HG03378 (cell line): ENCODE data around the gene SEC14L1.
"Not testable (repeated sequence)": the region's sequence is repeated elsewhere in the genome, so short reads cannot be mapped to it uniquely, and the experiment has no call there.

ENCODE experiments used
- ATAC-seq: cut with Tn5 transposase; IDR thresholded peaks from one replicate; pipeline ENCODE4 v1.9.1; 2021; ENCODE audit warnings: mild to moderate bottlenecking, moderate library complexity; ENCODE audit not compliant: unreplicated experiment

Gene SEC14L1

DNA sequence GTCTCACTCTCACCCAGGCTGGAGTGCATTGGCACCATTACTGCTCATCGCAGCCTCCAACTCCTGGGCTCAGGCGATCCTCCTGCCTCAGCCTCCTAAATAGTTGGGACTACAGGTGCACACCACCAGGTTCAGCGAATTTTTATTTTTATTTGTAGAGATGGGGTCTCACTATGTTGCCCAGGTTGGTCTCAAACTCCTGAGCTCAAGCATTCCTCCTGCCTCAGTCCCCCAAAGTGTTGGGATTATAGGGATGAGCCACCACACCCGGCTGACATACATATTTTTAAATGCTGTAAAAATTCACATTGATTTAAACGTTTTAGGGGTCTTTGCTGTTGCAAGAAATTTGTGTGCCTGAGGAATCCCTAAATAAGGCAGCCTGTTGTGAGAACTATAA is 24.8 kb upstream of the SEC14L1 start:
- no peak for ATAC-seq

DNA sequence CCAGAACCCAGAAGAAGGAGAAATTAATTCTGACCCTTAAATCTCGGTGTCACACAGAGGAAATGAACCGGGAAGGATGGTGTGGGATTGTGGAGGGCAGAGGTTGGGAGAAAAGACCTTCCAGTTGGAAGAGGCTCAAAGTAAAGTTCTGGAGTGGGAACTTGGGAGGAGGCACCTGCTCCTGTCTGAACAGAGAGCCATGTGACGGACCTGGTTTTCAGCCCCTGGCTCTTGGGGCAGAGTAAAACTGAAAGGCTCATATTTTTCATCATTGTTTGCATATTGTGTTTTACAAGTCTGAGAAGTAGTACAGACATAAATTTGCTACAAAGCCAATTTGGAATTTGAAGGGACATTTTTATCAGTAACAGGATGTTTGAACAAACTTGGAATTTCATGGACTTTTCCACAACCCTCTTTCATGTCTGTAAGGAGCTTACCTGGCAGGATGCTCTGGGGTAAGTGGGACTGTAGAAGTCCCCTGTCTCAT is 24.4 kb upstream of the SEC14L1 start:
- no peak for ATAC-seq

DNA sequence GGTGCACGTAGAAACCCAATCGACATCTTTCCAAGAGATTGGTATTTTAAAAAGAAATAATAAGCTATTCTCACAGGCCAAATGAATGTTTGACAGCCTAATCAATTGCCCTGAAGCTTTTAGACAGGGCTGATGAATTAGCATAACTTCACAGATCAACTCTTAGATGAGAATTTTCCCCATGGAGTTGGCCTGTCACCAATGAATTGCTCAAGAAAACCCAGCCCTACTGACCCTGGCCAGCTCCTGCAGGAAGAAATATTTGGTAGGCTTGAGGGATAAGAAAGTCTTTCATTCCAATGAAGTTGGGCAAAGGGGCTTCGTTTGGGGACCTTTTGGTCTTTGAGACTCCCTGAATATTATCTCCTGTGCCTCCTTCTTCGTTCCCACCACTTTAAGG is 23.4 kb upstream of the SEC14L1 start:
- no peak for ATAC-seq

DNA sequence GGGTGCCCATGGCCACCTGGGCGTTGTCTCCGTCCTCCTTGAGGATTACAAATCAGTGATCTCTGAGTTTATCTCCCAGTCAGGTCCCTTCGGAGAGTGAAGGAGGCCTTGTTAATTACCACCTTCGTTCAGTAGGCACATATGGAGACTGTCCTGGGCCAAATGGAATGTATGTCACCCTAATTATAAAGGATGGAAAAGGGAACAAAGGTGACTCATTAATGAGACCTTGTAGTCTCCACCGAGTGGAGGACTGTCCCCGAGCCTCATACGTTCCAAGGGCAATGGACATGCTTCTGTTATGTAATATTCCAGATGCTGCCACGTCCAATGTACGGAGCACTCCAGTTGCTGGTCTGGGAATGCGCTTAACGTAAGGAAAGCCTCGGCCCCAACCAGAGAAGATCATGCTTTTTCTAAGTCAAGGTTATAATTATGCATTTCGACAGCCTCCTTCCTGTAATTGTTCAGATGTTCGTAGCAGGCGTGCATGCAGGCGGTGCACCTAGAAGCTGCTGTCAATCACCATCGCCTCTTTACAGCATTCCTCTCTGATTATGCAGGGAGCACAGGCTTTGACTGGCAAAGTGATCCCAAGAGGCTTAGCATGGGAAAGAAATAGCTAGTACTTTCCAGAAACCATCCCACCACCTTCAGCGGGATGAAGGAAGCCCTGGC is 22.4 kb upstream of the SEC14L1 start:
- no peak for ATAC-seq

DNA sequence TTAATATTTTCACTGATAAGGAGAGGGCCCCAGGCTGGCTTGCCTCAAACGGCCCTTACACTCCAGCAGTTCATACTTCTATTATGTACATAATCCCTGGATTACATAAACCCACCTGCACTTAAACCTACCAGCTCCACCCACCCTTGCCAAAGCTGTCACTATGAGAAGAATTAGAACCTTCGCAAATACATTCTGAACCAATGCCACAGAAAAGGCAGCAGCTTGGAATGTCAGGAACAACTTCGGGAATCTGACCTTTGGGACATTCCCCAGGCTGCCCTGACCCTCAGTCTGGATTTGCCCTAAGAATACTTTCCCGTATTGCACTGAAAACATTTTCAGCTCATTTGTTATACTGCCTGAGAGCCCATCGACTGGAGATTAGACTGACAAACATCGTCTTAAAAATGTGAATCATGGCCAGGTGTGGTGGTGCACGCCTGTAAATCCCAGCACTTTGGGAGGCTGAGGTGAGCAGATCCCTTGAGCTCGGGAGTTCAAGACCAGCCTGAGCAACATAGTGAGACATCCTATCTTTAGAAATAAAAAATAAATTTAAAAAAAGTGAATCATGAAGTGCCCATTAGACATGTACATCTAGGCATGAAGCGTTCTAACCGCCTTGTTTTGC is 21.0 kb upstream of the SEC14L1 start:
- ATAC-seq = no peak

DNA sequence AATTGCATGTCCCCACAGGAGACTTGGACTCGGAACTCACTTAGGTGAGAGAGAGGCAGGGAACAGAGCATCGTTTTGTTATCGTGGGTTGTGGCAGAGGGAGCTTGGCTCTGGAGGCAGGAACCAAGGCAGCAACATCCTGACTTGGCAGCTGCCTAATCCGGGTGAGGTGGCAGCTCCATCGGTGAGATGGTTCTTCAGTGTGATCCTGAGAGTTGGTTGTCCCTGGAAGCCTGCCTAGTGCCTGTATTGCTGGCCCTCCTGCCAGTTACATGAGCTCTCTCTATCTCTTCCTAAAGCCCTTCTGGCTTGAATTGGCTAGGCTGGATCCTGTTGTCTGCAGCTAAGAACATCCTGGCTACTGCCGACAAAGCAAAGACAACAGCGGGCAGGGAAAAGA is 19.9 kb upstream of the SEC14L1 start:
- no peak for ATAC-seq

DNA sequence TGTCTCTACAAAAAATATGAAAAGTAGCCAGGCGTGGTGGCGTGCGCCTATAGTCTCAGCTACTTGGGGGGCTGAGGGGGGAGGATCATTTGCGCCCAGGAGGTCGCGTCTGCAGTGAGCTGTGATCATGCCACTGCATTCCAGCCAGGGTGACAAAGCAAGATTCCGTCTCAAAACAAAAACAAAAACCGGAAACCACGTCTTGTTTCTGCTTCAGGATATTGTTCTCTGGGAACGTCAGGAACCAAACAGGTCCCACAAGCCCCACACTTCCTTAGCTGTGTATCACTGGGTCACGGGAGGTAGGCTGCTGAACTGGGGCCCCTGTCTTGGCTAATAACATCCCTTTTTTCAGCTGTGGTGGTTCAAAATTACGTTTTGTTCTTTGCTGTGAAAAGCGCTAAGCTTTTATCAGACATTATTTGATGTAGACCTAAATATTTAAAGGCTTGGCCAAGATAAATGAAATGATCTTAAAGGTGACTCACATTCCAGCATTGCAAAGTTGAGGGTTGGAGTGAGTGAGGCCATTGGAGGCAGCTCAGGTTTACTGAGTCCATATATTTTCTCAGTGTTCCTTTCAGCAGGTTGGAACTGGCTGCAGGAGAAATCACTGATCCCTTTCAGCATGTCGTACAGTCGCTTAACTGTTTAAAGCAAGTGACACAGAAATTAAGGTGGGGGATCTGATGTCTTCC is 16.4 kb upstream of the SEC14L1 start:
- ATAC-seq = no peak

DNA sequence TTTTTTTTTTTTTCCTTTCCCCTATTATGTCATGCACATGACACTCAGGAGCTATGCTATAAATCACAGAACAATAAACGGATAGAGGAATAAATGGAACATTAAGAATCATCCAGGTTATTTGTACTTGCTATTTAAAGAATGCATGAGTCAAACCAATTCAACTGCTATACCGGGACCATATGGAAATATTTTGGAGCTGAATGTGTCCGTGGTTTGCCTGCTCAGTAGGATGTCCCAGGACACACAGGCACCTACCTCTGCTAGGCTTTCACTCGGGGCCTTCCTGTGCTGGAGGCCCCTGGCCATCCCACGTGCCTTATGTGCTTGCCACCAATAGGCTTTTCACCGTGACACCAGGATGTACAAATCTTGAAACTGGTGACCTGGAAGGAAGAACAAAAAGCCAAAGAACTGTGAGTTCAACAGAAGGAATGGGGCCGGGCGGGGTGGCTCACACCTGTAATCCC is 15.3 kb upstream of the SEC14L1 start:
- no peak for ATAC-seq

DNA sequence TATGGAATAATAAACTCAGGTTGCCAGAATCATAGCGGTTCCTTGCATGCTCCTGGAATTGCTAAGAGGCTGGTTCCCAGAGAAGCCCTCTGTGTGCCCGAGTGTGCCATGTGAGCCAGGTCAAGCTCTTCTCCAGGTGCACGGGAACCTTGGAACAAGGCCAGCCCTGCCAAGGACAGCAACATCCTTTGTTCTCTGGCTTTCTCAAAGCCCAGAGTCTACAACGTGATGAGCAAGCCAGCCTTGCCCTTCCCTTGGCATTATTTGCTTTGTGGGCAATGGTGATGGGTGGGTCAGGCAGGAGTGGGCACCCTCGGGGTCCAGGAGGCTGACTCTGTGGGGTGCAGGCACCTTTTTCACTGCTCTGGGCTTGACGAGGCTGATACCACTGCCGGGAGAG is 14.2 kb upstream of the SEC14L1 start:
- no peak for ATAC-seq

DNA sequence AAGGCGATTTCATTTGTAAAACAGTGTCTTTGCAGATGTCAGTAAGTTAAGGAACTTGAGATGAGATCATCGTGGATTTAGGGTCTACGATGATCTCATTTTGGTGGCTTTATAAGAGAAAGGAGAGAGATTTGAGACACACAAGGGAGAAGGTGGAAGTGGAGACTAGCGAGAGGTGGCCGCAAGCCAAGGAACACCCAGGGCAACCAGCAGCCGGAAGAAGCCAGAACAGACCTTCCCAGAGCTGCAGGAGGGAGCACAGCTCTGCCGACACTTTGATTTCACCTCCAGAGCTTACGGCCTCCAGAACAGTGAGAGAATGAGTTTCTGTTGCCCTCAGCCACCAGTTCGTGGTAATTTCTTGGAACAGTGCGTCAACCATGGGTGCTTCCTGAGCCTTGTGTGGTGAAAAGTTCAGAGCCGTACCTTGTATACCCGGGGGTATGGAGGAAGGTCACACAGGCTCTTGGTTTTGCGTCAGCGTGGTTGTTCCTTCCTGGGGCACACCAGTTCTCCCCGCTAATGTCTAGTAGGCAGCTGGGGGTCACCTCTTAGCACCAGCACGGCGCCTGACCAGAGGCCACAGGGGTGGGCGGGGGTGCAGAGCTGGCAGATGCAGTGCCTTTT is 12.9 kb upstream of the SEC14L1 start:
- no peak for ATAC-seq

DNA sequence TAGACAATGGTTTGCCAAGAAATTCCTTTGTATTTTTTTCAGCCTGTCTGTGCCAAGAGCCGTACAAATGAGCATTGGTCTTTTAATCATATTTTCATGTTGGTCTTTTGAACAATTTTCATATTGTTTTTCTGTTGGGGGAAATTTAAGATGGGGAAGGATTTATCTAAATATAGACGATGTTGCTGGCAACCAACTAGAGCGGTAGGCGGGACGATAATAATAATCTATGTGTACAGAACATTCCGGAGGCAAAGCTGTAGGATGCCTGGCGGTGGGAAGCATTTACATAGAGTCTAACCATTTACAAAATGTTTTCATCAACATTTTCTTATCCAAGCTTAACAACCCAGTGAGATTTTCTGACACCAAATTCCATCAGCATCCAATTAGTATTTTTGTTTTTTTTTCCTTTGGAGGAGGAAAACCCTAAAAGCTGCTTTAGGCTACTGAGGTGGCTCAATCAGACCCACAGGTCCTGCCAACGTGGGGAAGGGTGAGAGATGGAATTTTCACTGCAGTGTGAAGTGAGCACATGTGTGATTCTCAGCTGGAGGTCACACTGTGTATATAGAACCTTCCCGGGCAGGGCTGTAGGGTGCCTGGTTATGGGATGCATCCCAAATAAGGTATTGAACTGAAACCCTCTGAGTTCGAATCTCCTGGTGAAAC is 11.7 kb upstream of the SEC14L1 start:
- no peak for ATAC-seq

DNA sequence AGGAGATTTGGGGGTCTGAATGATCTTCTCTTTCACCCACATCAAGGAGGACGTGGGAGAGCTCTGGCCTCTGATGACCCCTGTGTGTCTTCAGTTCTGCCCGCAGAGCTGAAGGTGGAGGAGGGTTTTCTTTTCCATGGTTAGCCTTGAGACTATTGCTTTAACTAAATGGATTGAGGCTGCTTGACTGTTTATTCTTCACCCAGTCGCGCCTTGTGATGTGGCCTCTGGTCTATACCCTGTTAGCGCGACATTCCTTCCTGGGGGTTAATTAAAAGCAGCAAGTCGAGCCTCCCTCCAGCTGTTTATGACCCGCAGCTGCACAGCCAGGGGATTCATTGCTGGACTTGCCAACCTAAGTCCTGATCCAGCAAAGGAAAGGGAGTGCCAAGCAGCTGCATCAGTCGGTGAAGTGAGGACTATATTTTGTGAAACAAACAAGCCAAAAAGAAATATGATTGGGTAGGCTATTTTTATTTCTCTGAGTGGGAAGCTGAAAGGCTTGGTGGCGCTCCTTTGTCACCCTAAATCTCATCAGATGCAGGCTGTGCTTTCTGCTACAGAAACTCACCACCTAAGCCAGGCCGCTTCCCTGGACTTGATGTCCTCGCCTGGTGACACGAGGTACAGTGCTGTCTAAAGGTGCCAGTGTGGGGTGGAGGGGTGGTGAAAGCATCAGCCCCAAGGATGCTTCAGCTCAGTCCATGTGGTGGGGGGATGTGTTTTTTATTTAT is 11.0 kb upstream of the SEC14L1 start:
- ATAC-seq = no peak

DNA sequence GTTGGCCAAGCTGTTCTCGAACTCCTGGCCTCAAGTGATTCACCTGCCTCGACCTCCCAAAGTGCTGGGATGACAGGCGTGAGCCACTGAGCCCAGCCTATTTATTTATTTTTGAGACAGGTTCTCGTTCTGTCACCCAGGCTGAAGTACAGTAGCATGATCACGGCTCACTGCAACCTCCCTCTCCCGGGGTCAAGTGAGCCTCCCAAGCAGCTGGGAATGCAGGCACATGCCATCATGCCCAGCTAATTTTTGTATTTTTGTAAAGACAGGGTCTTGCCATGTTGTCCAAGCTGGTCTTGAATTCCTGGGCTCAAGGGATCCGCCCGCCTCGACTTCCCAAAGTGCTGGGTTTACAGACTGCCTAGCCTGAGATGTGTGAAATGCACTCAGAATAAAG is 10.2 kb upstream of the SEC14L1 start:
- ATAC-seq = no peak

DNA sequence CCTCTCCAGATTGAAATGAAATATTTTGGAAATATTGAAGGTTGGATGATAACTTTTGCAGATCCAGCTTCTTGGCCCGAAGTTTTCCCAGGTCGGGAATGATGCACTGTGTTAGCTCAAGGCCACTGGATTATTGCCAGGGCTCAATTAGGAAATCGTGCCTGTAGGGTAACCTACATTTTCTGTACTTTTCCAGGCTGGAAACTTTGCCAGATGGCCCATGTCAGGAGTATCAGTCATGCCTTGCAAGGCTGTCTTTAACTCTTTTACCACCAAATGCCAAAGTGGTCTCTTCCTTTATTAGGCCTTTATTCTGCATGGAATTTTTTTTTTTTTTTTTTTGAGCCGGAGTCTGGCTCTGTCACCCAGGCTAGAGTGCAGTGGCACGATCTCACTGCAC is 8.9 kb upstream of the SEC14L1 start:
- ATAC-seq = no peak

DNA sequence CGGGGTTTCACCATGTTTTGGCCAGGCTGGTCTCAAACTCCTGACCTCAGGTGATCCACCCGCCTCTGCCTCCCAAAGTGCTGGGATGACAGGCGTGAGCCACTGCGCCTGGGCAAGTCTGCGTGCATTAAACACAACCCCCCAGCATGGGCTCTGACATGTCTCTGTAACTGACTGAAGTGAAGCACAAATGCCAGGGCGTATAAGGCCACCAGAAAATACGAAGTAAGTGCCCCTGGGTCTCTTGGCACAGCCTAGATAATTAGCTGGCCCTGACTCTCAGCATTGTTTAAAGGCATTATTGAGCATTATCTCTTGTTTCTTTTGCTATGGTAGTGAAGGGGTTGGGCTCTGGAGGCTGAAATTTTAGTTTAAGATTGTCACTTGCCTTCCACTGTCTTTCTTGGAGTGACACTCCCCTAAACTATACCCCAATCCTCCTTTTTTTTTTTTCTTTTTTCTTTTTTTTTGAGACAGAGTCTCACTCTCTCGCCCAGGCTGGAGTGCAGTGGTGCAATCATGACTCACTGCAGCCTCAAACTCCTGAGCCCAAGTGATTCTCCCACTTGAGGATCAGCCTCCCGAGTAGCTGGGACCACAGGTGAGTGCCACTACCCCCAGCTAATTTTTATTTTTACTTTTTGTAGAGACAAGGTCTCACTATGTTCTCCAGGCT is 8.2 kb upstream of the SEC14L1 start:
- no peak for ATAC-seq

DNA sequence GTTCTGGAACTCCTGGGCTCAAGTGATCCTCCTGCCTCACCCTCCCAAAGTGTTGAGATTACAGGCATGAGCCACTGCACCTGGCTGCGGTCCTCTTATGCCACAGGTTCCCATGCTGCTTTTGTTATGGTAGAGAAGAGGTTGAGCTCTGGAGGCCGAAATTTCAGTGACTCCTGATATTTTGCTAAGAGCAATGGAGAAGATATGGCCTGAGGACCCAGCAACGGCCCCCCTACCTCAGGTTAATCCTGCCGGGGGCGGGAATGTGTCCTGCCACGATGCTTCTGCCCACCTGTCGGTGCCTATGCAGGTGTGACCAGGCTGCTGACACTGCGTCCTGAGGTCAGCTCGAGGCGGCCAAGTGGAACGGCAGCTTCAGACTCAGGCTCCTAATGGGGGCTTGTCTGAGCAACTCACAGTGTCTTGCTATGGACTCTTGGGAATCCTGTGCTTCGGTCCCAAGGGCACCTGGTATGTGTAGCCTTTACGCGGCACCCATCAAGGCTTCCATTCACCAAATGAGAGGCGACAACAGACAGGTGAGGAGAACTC is 7.6 kb upstream of the SEC14L1 start:
- ATAC-seq = no peak

DNA sequence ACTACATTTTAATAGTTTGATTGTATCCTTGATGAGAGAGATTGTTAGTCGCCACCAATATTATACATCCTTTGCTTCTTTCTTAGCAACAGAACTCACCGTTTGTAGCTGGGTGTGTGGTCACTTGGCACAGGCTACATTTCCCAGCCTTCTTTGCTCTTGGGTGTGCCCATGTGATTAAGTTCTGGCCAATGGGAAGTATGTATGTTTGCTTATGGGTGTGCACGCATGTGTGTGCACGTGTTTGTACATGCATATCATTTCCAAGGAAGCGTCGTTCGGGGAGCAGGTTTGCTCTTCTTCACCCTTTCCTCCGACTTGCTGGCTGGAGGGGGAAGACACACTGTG is 4.4 kb upstream of the SEC14L1 start:
- no peak for ATAC-seq

DNA sequence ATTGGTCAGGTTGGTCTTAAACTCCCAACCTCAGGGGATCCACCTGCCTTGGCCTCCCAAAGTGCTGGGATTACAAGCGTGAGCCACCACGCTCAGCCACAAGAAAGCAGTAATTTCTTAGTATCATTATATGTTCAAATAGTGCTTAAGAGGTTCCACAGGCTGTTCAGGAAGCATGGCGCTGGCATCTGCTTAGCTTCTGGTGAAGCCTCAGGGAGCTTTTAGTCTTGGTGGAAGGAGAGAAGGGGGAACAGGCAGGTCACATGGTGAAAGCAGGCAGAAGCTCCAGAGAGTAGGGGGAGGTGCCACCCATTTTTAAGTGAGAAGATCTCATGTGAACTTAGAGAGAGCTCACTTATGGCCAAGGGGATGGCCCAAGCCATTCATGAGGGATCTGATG is 3.7 kb upstream of the SEC14L1 start:
- ATAC-seq = no peak

DNA sequence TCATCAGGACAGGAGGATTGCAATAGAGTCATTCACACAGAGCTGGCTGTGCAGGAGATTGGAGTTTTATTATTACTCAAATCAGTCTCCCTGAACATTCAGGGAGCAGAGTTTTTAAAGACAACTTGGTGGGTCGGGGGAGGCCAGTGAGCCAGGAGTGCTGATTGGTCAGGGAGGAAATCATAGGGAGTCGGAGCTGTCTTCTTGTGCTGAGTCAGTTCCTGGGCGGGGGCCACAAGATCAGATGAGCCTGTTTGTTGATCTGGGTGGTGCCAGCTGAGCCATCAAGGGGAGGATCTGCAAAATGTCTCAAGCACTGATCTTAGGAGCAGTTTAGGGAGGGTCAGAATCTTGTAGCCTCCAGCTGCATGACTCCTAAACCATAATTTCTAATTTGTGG is 2.9 kb upstream of the SEC14L1 start:
- not testable (repeated sequence) for ATAC-seq
